H1 (cell line): ENCODE measurements around the gene STXBP6. TPM values are rescaled to one million over a fixed set of nuclear protein-coding genes. Genes with fewer than 3 reads are reported as not detected.

ENCODE experiments used
- CTCF ChIA-PET: fragments of 300-600 bp; sonication (Branson Sonifier 250); formaldehyde crosslinking; loops from one replicate; lab custom pipeline; 2021; ENCODE audit not compliant: partially characterized antibody; lab: Charles Lee
- POLR2A ChIA-PET: fragments of 300-600 bp; sonication (Branson Sonifier 250); formaldehyde crosslinking; loops from one replicate; lab custom pipeline; 2021; ENCODE audit warnings: inconsistent platforms; ENCODE audit not compliant: partially characterized antibody; lab: Charles Lee
- DNase-seq, 2 experiments: peaks; one replicate each; pipeline versions ENCODE4 v3.0.0 to v3.0.0-alpha.2; 2010 to 2022; ENCODE audit warnings: low spot score in 2 of 2, low read depth in 1 of 2, mixed read lengths in 1 of 2
- FAIRE-seq: peaks from 2 replicates; lab custom pipeline; 2011; peaks lifted over from hg19 to GRCh38; lab: Jason Lieb, UNC
- H2AFZ ChIP-seq: 2 replicates; pipeline ENCODE4 v1.8.1; 2012; ENCODE audit warnings: low read length, inconsistent platforms
- H2AK5ac ChIP-seq: 2 replicates; pipeline ENCODE4 v1.6.1; 2013; ENCODE audit warnings: low read depth, low read length
- H2BK120ac ChIP-seq: replicated peaks from 2 replicates; pipeline ENCODE3; 2013; ENCODE audit warnings: low read depth, low read length, inconsistent platforms
- H2BK12ac ChIP-seq: 2 replicates; pipeline ENCODE4 v1.6.1; 2013; ENCODE audit warnings: low read depth, low read length
- H2BK15ac ChIP-seq: 2 replicates; pipeline ENCODE4 v1.6.1; 2013; ENCODE audit warnings: low read length
- H2BK20ac ChIP-seq: 2 replicates; pipeline ENCODE4 v1.6.1; 2013; ENCODE audit warnings: low read length
- H2BK5ac ChIP-seq: 2 replicates; pipeline ENCODE4 v1.6.1; 2013; ENCODE audit warnings: low read depth, low read length
- H3K14ac ChIP-seq: 2 replicates; pipeline ENCODE4 v1.6.1; 2013; ENCODE audit warnings: inconsistent platforms; ENCODE audit not compliant: insufficient read length
- H3K18ac ChIP-seq: 2 replicates; pipeline ENCODE4 v1.6.1; 2013; ENCODE audit warnings: low read length; ENCODE audit errors: extremely low read depth
- H3K23ac ChIP-seq: 2 replicates; pipeline ENCODE4 v1.6.1; 2013; ENCODE audit warnings: inconsistent platforms; ENCODE audit not compliant: insufficient read length
- H3K23me2 ChIP-seq: 2 replicates; pipeline ENCODE4 v1.6.1; 2013; ENCODE audit warnings: low read depth, low read length
- H3K27ac ChIP-seq: 2 replicates; pipeline ENCODE4 v1.6.1; 2011; ENCODE audit warnings: low read depth, low read length, inconsistent platforms
- H3K27me3 ChIP-seq, 4 experiments: replicated peaks in 1 of 4; 1 replicate in 1 of 4; 2 replicates in 3 of 4; pipeline versions ENCODE4 v1.6.1 to v1.8.1; 2011 to 2013; ENCODE audit warnings: low read length in 3 of 4, mild to moderate bottlenecking in 3 of 4, inconsistent platforms in 2 of 4, mixed read lengths in 2 of 4, moderate library complexity in 1 of 4; ENCODE audit not compliant: control insufficient read depth in 3 of 4, insufficient read depth in 3 of 4; ENCODE audit errors: extremely low read depth in 1 of 4
- H3K36me3 ChIP-seq, 4 experiments: 2 replicates each; pipeline versions ENCODE4 v1.6.1 to v1.8.1; 2011 to 2013; ENCODE audit warnings: mild to moderate bottlenecking in 4 of 4, low read length in 3 of 4, moderate library complexity in 2 of 4, control low read depth in 1 of 4, inconsistent platforms in 1 of 4; ENCODE audit not compliant: insufficient read depth in 4 of 4, control insufficient read depth in 2 of 4
- H3K4ac ChIP-seq: replicated peaks from 2 replicates; pipeline ENCODE3; 2013; ENCODE audit warnings: low read length, low read depth, mixed read lengths, inconsistent platforms; ENCODE audit not compliant: insufficient read length
- H3K4me1 ChIP-seq, 4 experiments: replicated peaks in 1 of 4; 1 replicate in 1 of 4; 2 replicates in 3 of 4; pipeline versions ENCODE4 v1.6.1 to v1.8.1; 2011 to 2013; ENCODE audit warnings: low read length in 3 of 4, inconsistent platforms in 2 of 4, mixed read lengths in 1 of 4; ENCODE audit not compliant: insufficient read depth in 4 of 4, control insufficient read depth in 3 of 4
- H3K4me2 ChIP-seq, 2 experiments: 2 replicates each; pipeline versions ENCODE4 v1.6.1 to v1.8.1; 2011 to 2013; ENCODE audit warnings: low read depth in 2 of 2, low read length in 2 of 2, control low read depth in 1 of 2, inconsistent platforms in 1 of 2, mild to moderate bottlenecking in 1 of 2; ENCODE audit not compliant: insufficient read depth in 1 of 2
- H3K4me3 ChIP-seq, 4 experiments: fragments of 200-600, 300-600 bp in 1 of 4; sonication (generic), shearing (Covaris generic), sonication (Bioruptor Twin) in 1 of 4; 2 replicates each; pipeline versions ENCODE4 v1.5.1 to v1.8.1; 2011 to 2016; ENCODE audit warnings: low read length in 4 of 4, low read depth in 3 of 4, control low read depth in 2 of 4, inconsistent platforms in 2 of 4, mild to moderate bottlenecking in 2 of 4, mixed read lengths in 1 of 4, moderate library complexity in 1 of 4; ENCODE audit not compliant: insufficient read depth in 2 of 4; ENCODE audit errors: extremely low read depth in 1 of 4
- H3K56ac ChIP-seq: replicated peaks from 2 replicates; pipeline ENCODE3; 2013; ENCODE audit warnings: low read depth, mild to moderate bottlenecking, mixed read lengths, low read length, inconsistent platforms; ENCODE audit not compliant: insufficient read length
- H3K79me1 ChIP-seq: 2 replicates; pipeline ENCODE4 v1.6.1; 2013; ENCODE audit warnings: low read depth, low read length, control low read depth
- H3K79me2 ChIP-seq, 2 experiments: 2 replicates each; pipeline versions ENCODE4 v1.6.1 to v1.8.1; 2012 to 2013; ENCODE audit warnings: low read length in 2 of 2, mild to moderate bottlenecking in 2 of 2, inconsistent platforms in 1 of 2; ENCODE audit not compliant: insufficient read depth in 2 of 2, control insufficient read depth in 1 of 2
- H3K9ac ChIP-seq, 4 experiments: replicated peaks in 1 of 4; 1 replicate in 1 of 4; 2 replicates in 3 of 4; pipeline versions ENCODE4 v1.6.1 to v1.8.1; 2011 to 2013; ENCODE audit warnings: low read depth in 3 of 4, low read length in 3 of 4, control low read depth in 2 of 4, mild to moderate bottlenecking in 2 of 4, moderate library complexity in 2 of 4, inconsistent platforms in 1 of 4; ENCODE audit errors: extremely low read depth in 1 of 4
- H3K9me3 ChIP-seq, 2 experiments: 2 replicates each; pipeline versions ENCODE4 v1.6.1 to v1.8.1; 2012 to 2013; ENCODE audit warnings: mild to moderate bottlenecking in 2 of 2, moderate library complexity in 2 of 2, control low read depth in 1 of 2, inconsistent platforms in 1 of 2, low read depth in 1 of 2, low read length in 1 of 2, mixed read lengths in 1 of 2; ENCODE audit not compliant: insufficient read depth in 2 of 2
- H4K20me1 ChIP-seq, 2 experiments: replicated peaks in 1 of 2; 2 replicates each; pipeline versions ENCODE3 to v1.8.1; 2011 to 2013; ENCODE audit warnings: inconsistent platforms in 2 of 2, low read length in 2 of 2, mild to moderate bottlenecking in 1 of 2; ENCODE audit not compliant: insufficient read depth in 2 of 2, control insufficient read depth in 1 of 2
- H4K5ac ChIP-seq: 2 replicates; pipeline ENCODE4 v1.6.1; 2013; ENCODE audit warnings: low read length, low read depth, mixed read lengths, inconsistent platforms; ENCODE audit not compliant: insufficient read length
- H4K8ac ChIP-seq: 2 replicates; pipeline ENCODE4 v1.8.0; 2013; ENCODE audit warnings: mild to moderate bottlenecking, moderate library complexity, low read length, inconsistent platforms; ENCODE audit not compliant: insufficient read depth; ENCODE audit errors: extremely low read depth
- H4K91ac ChIP-seq: replicated peaks from 2 replicates; pipeline ENCODE3; 2013; ENCODE audit warnings: low read length, mixed read lengths, inconsistent platforms; ENCODE audit not compliant: insufficient read length
- CBX5 ChIP-seq: fragments of 300-800, 300-1000 bp; sonication (generic); IDR thresholded peaks from 2 replicates; pipeline ENCODE4 v1.7.1; 2016; ENCODE audit warnings: antibody characterized with exemption, low read length, low read depth
- CEBPB ChIP-seq: IDR thresholded peaks from 2 replicates; pipeline ENCODE4 v1.6.1; 2012; ENCODE audit warnings: low read depth, low read length
- CHD1 ChIP-seq: IDR thresholded peaks from 2 replicates; pipeline ENCODE4 v1.6.1; 2012; ENCODE audit warnings: low read depth, low read length, improper control_type of control experiment
- CREB1 ChIP-seq: IDR thresholded peaks from 2 replicates; pipeline ENCODE4 v1.6.1; 2012; ENCODE audit warnings: inconsistent platforms
- HDAC6 ChIP-seq: IDR thresholded peaks from one replicate; pipeline ENCODE4 v1.7.1; 2012; ENCODE audit warnings: low read depth, mild to moderate bottlenecking, inconsistent platforms, low read length, moderate library complexity
- JUN ChIP-seq: IDR thresholded peaks from 2 replicates; pipeline ENCODE4 v1.6.1; 2011; ENCODE audit warnings: low read depth, mild to moderate bottlenecking, improper control_type of control experiment, low read length
- KDM4A ChIP-seq: IDR thresholded peaks from one replicate; pipeline ENCODE4 v1.7.1; 2012; ENCODE audit warnings: low read depth, mild to moderate bottlenecking, moderate library complexity, low read length, inconsistent platforms; ENCODE audit not compliant: severe bottlenecking
- MAFK ChIP-seq: IDR thresholded peaks from 2 replicates; pipeline ENCODE4 v1.6.1; 2012; ENCODE audit warnings: low read depth, mild to moderate bottlenecking, improper control_type of control experiment, low read length
- RFX5 ChIP-seq: IDR thresholded peaks from 2 replicates; pipeline ENCODE4 v1.6.1; 2011; ENCODE audit warnings: low read depth, low read length, improper control_type of control experiment, borderline replicate concordance
- SIRT6 ChIP-seq: IDR thresholded peaks from one replicate; pipeline ENCODE4 v1.7.1; 2012; ENCODE audit warnings: low read length, inconsistent platforms
- SP1 ChIP-seq: IDR thresholded peaks from 2 replicates; pipeline ENCODE4 v1.6.1; 2011; ENCODE audit warnings: low read depth, low read length
- SP4 ChIP-seq: IDR thresholded peaks from 2 replicates; pipeline ENCODE4 v1.6.1; 2012; ENCODE audit warnings: low read length, inconsistent platforms
- SUZ12 ChIP-seq: fragments of 200-600 bp; sonication (generic); IDR thresholded peaks from 2 replicates; pipeline ENCODE4 v1.6.1; 2012; ENCODE audit warnings: mild to moderate bottlenecking, inconsistent platforms, low read length, moderate library complexity, mixed read lengths
- YY1 ChIP-seq: IDR thresholded peaks from 2 replicates; pipeline ENCODE4 v1.6.1; 2011; ENCODE audit warnings: low read depth, mild to moderate bottlenecking, low read length
- WGBS, 2 experiments: shearing (Covaris generic) in 1 of 2; methylation state at CpG; one replicate each; pipeline versions ENCODE4 v1.1.6 to v1.1.7; 2013 to 2015; ENCODE audit warnings: low lambda C conversion rate in 2 of 2, mixed read lengths in 2 of 2, inconsistent platforms in 1 of 2, low coverage in 1 of 2, missing lambda C conversion rate in 1 of 2; ENCODE audit not compliant: insufficient replicate concordance in 2 of 2, insufficient coverage in 1 of 2, insufficient read length in 1 of 2; ENCODE audit errors: extremely low coverage in 1 of 2, missing lambda C conversion rate in 1 of 2; 5-methylcytosine and 5-hydroxymethylcytosine counted together
- polyA plus RNA-seq, 7 experiments: library from polyadenylated mRNA; depleted of rRNA in 3 of 7; stranded (reverse) in 5 of 7; unstranded in 2 of 7; fragments of >200 nt in 5 of 7; fragments of 200-250 nt in 2 of 7; gene quantifications; 1 replicate in 5 of 7; 2 replicates in 1 of 7; 4 replicates in 1 of 7; pipeline versions ENCODE4 v1.2.1 to v1.2.3, GENCODE V29; 2011 to 2013; ENCODE audit warnings: missing spikeins in 2 of 7, mixed read lengths in 2 of 7
- total RNA-seq: library from RNA; stranded (reverse); fragmentation: NEBNext Ultra II Directional; extraction: Animal tissue kit (Norgen Biotek cat#: 25700); gene quantifications from 2 replicates; pipeline ENCODE4 v1.2.1, GENCODE V29; 2021
- TF ChIP-seq, protein P1 (sequence below): IDR thresholded peaks from 2 replicates; pipeline ENCODE4 v1.6.1; 2012; ENCODE audit warnings: inconsistent platforms

Gene STXBP6
- total and polyA plus RNA-seq, 2 of the 8 experiments (the other 6 are each of a cell fraction or from before 2014, with no cell fraction given) = 9.4 to 18.1 TPM

DNA sequence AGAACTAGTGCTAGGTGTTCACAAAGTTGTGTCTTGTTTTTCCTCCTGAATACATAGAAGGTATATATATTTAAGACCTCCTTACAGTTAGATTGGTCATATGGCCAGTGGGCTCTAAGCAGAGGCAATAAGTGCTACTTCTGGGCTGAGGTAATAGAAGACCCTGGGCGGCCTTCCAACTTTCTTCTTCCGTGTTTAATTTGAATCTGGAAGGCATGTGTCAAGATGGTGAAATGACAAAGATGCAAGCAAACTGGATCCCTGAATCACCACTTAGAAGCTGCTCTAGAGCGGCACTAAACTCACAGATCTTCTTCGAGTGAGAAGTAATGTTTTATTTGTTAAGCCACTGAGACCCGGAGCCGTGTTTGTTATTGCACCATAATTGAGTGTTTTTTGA lies 215.0 kb downstream of the STXBP6 start:
- H4K5ac ChIP-seq = no peak overlapping the region
- H3K56ac ChIP-seq = no peak overlapping the region
- H2BK120ac ChIP-seq = no peak overlapping the region
- no peak overlapping the region for H3K4me3 ChIP-seq
- H2BK20ac ChIP-seq = no peak overlapping the region
- no peak overlapping the region for H2BK5ac ChIP-seq
- H3K9ac ChIP-seq = no peak overlapping the region
- H3K79me1 ChIP-seq = no peaks in the 10 kb centered on the region
- no peak overlapping the region for H4K8ac ChIP-seq
- H3K4ac ChIP-seq = no peak overlapping the region
- H3K18ac ChIP-seq = no peak overlapping the region
- no peaks in the 10 kb centered on the region for H4K20me1 ChIP-seq
- TF ChIP-seq JUN (no peak), SIRT6 (no peak), MAFK (no peak), KDM4A (no peak), RFX5 (no peak), SP4 (no peak), YY1 (no peak), SP1 (no peak), SUZ12 (no peak), CBX5 (no peak), CEBPB (no peak), HDAC6 (no peak), CHD1 (no peak), CREB1 (no peak)
- TF ChIP-seq, protein P1, sequence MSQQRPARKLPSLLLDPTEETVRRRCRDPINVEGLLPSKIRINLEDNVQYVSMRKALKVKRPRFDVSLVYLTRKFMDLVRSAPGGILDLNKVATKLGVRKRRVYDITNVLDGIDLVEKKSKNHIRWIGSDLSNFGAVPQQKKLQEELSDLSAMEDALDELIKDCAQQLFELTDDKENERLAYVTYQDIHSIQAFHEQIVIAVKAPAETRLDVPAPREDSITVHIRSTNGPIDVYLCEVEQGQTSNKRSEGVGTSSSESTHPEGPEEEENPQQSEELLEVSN = no peak
- TF ChIP-seq, all 59 proteins: peak for 0
- ChIA-PET CTCF (no interaction called here), POLR2A (no interaction called here)
- no peaks in the 10 kb centered on the region; a peak in 1 of 7 replicates for H3K4me1 ChIP-seq
- H3K36me3 ChIP-seq = no peaks in the 10 kb centered on the region
- H3K79me2 ChIP-seq = no peaks in the 10 kb centered on the region
- H3K14ac ChIP-seq = no peak overlapping the region
- H3K23me2 ChIP-seq = no peaks in the 10 kb centered on the region
- no peak overlapping the region for H2BK15ac ChIP-seq
- H3K4me2 ChIP-seq = no peak overlapping the region
- no peaks in the 10 kb centered on the region for H3K9me3 ChIP-seq
- no peak overlapping the region for H3K27ac ChIP-seq
- no peak for FAIRE-seq
- no peak overlapping the region for H2AFZ ChIP-seq
- 91% methylated on average over 6 of the region's 6 CpGs; no CpG with 5 or more reads in 1 of the 2 experiments for WGBS, 2 experiments
- H3K23ac ChIP-seq = no peak overlapping the region
- no peak overlapping the region for H2AK5ac ChIP-seq
- no peak overlapping the region for H2BK12ac ChIP-seq
- no peak for DNase-seq
- H3K27me3 ChIP-seq = no peaks in the 10 kb centered on the region
- no peak overlapping the region for H4K91ac ChIP-seq
